ENCODE results near the gene KRTAP5-1. TPM values are rescaled to one million over a fixed set of nuclear protein-coding genes. Genes with fewer than 3 reads are reported as not detected.
"Not testable (repeated sequence)": the region's sequence is repeated elsewhere in the genome, so short reads cannot be mapped to it uniquely, and the experiment has no call there.

The KRTAP5-1 gene
- total and polyA plus RNA-seq, 4 donors, result not detected

DNA sequence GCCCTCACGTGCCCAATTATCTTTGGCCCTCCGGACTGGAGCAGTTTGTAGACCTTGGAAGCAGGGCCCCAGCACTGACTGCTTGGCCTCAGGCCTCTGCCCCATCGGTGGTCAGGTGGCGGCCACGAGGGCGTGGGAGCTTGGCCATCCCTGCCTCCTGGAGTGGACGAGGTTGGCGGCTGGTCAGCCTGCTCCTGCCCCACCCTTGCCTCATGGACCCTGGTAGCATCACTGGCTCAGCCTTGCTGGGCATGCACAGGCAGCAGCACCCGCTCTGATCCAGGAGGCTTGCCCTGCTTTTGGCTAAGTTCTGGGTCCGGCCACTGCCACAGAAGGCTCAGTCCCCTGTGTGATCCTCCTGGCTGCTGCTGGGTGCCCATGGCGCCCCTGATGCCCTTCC lies 19.1 kb upstream of the KRTAP5-1 start:
- no peak overlapping the region for H3K9ac ChIP-seq (ENCODE audit: insufficient read depth in 1 of 2, low read length in 2 of 2)
- 93 to 95% methylated on average over 11 of the region's 11 CpGs for whole genome bisulfite sequencing, 2 donors

DNA sequence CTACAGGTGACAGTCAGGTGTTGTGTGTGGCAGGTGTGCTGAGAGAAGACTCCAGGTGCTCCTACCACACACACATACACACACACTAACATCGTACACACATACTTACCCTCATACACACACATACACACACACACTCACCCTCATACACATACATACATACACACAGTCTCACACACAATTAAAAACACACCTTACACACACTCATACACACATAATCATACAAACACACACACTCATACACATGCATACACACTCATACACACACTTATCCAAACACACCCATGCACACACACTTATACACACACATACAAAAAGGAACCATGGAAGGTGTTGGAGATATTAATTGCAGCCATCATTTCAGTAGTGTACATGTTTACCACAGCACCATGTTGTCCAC lies 18.5 kb upstream of the KRTAP5-1 start:
- peaks cover 3 to 24% (median 4%) of the 10 kb centered on the region in 3 donors for H3K27me3 ChIP-seq (ENCODE audit: control insufficient read depth in 3 of 3, insufficient read depth in 3 of 3, low read length in 2 of 3)
- no peaks in the 10 kb centered on the region for H3K9me3 ChIP-seq (ENCODE audit: control insufficient read depth in 4 of 4, insufficient read depth in 3 of 4, low read length in 3 of 4)
- DNase-seq (no peak), ATAC-seq (ENCODE audit: insufficient read depth, low FRiP score) (no peak)
- TF ChIP-seq, protein P1, sequence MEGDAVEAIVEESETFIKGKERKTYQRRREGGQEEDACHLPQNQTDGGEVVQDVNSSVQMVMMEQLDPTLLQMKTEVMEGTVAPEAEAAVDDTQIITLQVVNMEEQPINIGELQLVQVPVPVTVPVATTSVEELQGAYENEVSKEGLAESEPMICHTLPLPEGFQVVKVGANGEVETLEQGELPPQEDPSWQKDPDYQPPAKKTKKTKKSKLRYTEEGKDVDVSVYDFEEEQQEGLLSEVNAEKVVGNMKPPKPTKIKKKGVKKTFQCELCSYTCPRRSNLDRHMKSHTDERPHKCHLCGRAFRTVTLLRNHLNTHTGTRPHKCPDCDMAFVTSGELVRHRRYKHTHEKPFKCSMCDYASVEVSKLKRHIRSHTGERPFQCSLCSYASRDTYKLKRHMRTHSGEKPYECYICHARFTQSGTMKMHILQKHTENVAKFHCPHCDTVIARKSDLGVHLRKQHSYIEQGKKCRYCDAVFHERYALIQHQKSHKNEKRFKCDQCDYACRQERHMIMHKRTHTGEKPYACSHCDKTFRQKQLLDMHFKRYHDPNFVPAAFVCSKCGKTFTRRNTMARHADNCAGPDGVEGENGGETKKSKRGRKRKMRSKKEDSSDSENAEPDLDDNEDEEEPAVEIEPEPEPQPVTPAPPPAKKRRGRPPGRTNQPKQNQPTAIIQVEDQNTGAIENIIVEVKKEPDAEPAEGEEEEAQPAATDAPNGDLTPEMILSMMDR (IDR thresholded peaks at IDR 0.05; ENCODE audit: control extremely low read depth, extremely low read depth), result no peak
- no peak overlapping the region for H3K27ac ChIP-seq (ENCODE audit: low read depth in 1 of 2, low read length in 1 of 2)
- H3K4me1 ChIP-seq (ENCODE audit: control insufficient read depth in 5 of 5, insufficient read depth in 5 of 5, low read length in 5 of 5), result peaks cover 0 to 5% (median 0%) of the 10 kb centered on the region in 5 donors
- H3K9ac ChIP-seq (ENCODE audit: insufficient read depth in 1 of 2, low read length in 2 of 2), result no peak overlapping the region
- no peaks in the 10 kb centered on the region for H3K36me3 ChIP-seq (ENCODE audit: control insufficient read depth in 4 of 4, insufficient read depth in 4 of 4, low read length in 4 of 4)
- no peak overlapping the region for H3K4me3 ChIP-seq
- 92 to 100% methylated on average over 1 of the region's 1 CpG for WGBS, 2 donors

More for the DNA sequence above, 19.1 kb upstream of the KRTAP5-1 start:
- no peak for DNase-seq
- Histone ChIP-seq H3K4me3 (no peak overlapping the region), H3K27me3 (ENCODE audit: control insufficient read depth in 3 of 3, insufficient read depth in 3 of 3, low read length in 2 of 3) (peaks cover 3 to 22% (median 4%) of the 10 kb centered on the region in 3 donors), H3K27ac (ENCODE audit: low read depth in 1 of 2, low read length in 1 of 2) (no peak overlapping the region), H3K36me3 (ENCODE audit: control insufficient read depth in 4 of 4, insufficient read depth in 4 of 4, low read length in 4 of 4) (no peaks in the 10 kb centered on the region), H3K9me3 (ENCODE audit: control insufficient read depth in 4 of 4, insufficient read depth in 3 of 4, low read length in 3 of 4) (no peaks in the 10 kb centered on the region), H3K4me1 (ENCODE audit: control insufficient read depth in 5 of 5, insufficient read depth in 5 of 5, low read length in 5 of 5) (peaks cover 0 to 5% (median 0%) of the 10 kb centered on the region in 5 donors)
- TF ChIP-seq, protein P1 (IDR thresholded peaks at IDR 0.05; ENCODE audit: control extremely low read depth, extremely low read depth), result no peak
- ATAC-seq (ENCODE audit: insufficient read depth, low FRiP score), result no peak

DNA sequence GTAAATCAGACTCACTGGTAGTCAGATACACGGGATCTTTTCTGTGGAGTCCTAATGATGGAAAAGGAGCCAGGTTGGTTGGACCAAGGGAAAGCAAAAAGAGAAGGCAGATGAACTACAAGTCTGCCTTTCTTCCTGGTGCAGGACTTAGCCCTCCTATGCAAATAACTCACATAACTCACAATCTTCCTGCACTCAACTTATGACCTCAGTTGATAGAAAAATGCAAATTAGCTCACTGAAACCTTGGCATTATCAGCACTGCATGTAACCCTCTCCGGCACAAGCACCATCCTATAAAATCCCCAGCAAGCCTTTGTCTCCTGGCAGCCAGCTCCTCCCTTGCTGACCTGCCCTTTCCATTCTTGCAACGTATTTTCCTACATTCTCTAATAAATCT lies 16.6 kb upstream of the KRTAP5-1 start:
- H3K4me1 ChIP-seq (ENCODE audit: control insufficient read depth in 5 of 5, insufficient read depth in 5 of 5, low read length in 5 of 5); H3K36me3 ChIP-seq (ENCODE audit: control insufficient read depth in 4 of 4, insufficient read depth in 4 of 4, low read length in 4 of 4); H3K27ac ChIP-seq (ENCODE audit: low read depth in 1 of 2, low read length in 1 of 2); ATAC-seq (ENCODE audit: insufficient read depth, low FRiP score); H3K4me3 ChIP-seq; H3K9ac ChIP-seq (ENCODE audit: insufficient read depth in 1 of 2, low read length in 2 of 2); H3K9me3 ChIP-seq (ENCODE audit: control insufficient read depth in 4 of 4, insufficient read depth in 3 of 4, low read length in 3 of 4); DNase-seq: not testable (repeated sequence)
- H3K27me3 ChIP-seq (ENCODE audit: control insufficient read depth in 3 of 3, insufficient read depth in 3 of 3, low read length in 2 of 3), result peaks cover 2 to 20% (median 3%) of the 10 kb centered on the region in 3 donors
- WGBS, 2 donors, result 72 to 85% methylated on average over 3 of the region's 3 CpGs

DNA sequence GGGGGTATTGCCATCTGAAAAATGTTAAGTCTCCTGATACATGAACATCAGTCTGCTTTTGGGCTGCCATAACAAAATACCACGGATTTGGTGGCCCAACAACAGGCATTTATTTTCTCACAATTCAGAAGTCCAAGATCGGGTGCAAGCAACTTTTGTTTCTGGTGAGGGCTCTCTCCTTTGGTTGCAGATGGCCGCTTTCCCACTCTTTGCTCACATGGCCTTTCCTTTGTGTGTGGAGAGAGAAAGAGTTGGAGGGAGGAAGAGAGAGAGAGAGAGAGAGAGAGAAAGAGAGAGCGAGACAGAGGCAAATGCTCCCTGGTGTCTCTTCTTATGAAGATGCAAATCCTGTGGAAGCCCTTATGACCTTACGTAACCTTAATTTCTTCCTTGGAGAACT lies 15.5 kb upstream of the KRTAP5-1 start:
- WGBS, 2 donors, result 83 to 85% methylated on average over 5 of the region's 5 CpGs
- H3K4me1 ChIP-seq (ENCODE audit: control insufficient read depth in 5 of 5, insufficient read depth in 5 of 5, low read length in 5 of 5), result no peaks in the 10 kb centered on the region
- H3K9me3 ChIP-seq (ENCODE audit: control insufficient read depth in 4 of 4, insufficient read depth in 3 of 4, low read length in 3 of 4), result no peaks in the 10 kb centered on the region
- H3K4me3 ChIP-seq, result no peak overlapping the region
- no peak for DNase-seq
- no peak for ATAC-seq (ENCODE audit: insufficient read depth, low FRiP score)
- no peaks in the 10 kb centered on the region for H3K36me3 ChIP-seq (ENCODE audit: control insufficient read depth in 4 of 4, insufficient read depth in 4 of 4, low read length in 4 of 4)
- TF ChIP-seq, protein P1 (IDR thresholded peaks at IDR 0.05; ENCODE audit: control extremely low read depth, extremely low read depth), result no peak
- H3K27me3 ChIP-seq (ENCODE audit: control insufficient read depth in 3 of 3, insufficient read depth in 3 of 3, low read length in 2 of 3), result peaks cover 0 to 19% (median 5%) of the 10 kb centered on the region in 3 donors
- H3K9ac ChIP-seq (ENCODE audit: insufficient read depth in 1 of 2, low read length in 2 of 2), result no peak overlapping the region
- H3K27ac ChIP-seq (ENCODE audit: low read depth in 1 of 2, low read length in 1 of 2), result no peak overlapping the region

Data from lung (tissue), 12 donors.